Colonic mucosa (tissue), 4 donors: ENCODE data around the gene C1orf198. TPM values are rescaled to one million over a fixed set of nuclear protein-coding genes. Genes with fewer than 3 reads are reported as not detected.

Experiments used
- DNase-seq: peaks from one replicate; pipeline ENCODE4 v3.0.0-alpha.2; 2020
- H3K27ac ChIP-seq: fragments of 200-600 bp; one replicate; pipeline ENCODE4 v1.8.0; 2021
- H3K27me3 ChIP-seq: fragments of 200-600 bp; one replicate; pipeline ENCODE4 v1.8.0; 2021
- H3K36me3 ChIP-seq: fragments of 200-600 bp; one replicate; pipeline ENCODE4 v1.8.0; 2021
- H3K4me1 ChIP-seq: fragments of 200-600 bp; one replicate; pipeline ENCODE4 v1.8.0; 2021; ENCODE audit warnings: mild to moderate bottlenecking
- H3K4me3 ChIP-seq: fragments of 200-600 bp; one replicate; pipeline ENCODE4 v1.8.0; 2021
- H3K9ac ChIP-seq, 2 donors: one replicate each; pipeline ENCODE4 v1.7.0; 2013; ENCODE audit warnings: control low read depth in 2 of 2, low read depth in 2 of 2, low read length in 2 of 2
- H3K9me3 ChIP-seq: fragments of 200-600 bp; one replicate; pipeline ENCODE4 v1.8.0; 2021
- CTCF ChIP-seq: fragments of 200-600 bp; IDR thresholded peaks from one replicate; pipeline ENCODE4 v1.8.0; 2022; ENCODE audit warnings: antibody characterized with exemption, mild to moderate bottlenecking
- intact Hi-C: fragments of 100-400 bp; cut with DNase I; formaldehyde crosslinking; loops from one replicate; pipeline ENCODE4 v1.14.1; 2022
- total RNA-seq, 2 donors: library from RNA; stranded (reverse); fragmentation: NEBNext Ultra II Directional in 1 of 2; extraction: Animal tissue kit (Norgen Biotek cat#: 25700) in 1 of 2; gene quantifications; one replicate each; pipeline ENCODE4 v1.2.1, GENCODE V29; 2021
- donor health status: healthy.
- donor health status: DM: no; HTN: no; CAD: no.
- donor health status: DM: no; HTN: no; CAD: no.

The C1orf198 gene
- total RNA-seq, 2 donors from 2014 or later: 19.1 to 24.6 TPM

GRCh38 chr1:230913496-230913895, 45.2 kb upstream of the C1orf198 start:
- no peak overlapping the region for H3K27ac ChIP-seq
- intact Hi-C loops: no loop called here
- H3K4me1 ChIP-seq: no peaks in the 10 kb centered on the region
- H3K9me3 ChIP-seq: no peaks in the 10 kb centered on the region
- H3K4me3 ChIP-seq: no peak overlapping the region
- H3K36me3 ChIP-seq: peaks cover 16% of the 10 kb centered on the region
- H3K9ac ChIP-seq: no peak overlapping the region
- TF ChIP-seq CTCF: no peak
- H3K27me3 ChIP-seq: no peaks in the 10 kb centered on the region
- no peak for DNase-seq

GRCh38 chr1:230910755-230911117, 42.4 kb upstream of the C1orf198 start:
- no peaks in the 10 kb centered on the region for H3K27me3 ChIP-seq
- intact Hi-C loops: no loop called here
- peaks cover 20% of the 10 kb centered on the region for H3K36me3 ChIP-seq
- no peak overlapping the region for H3K27ac ChIP-seq
- H3K9ac ChIP-seq: no peak overlapping the region
- DNase-seq: no peak
- H3K4me3 ChIP-seq: no peak overlapping the region
- no peaks in the 10 kb centered on the region for H3K4me1 ChIP-seq
- TF ChIP-seq CTCF: no peak
- H3K9me3 ChIP-seq: no peaks in the 10 kb centered on the region

DNA sequence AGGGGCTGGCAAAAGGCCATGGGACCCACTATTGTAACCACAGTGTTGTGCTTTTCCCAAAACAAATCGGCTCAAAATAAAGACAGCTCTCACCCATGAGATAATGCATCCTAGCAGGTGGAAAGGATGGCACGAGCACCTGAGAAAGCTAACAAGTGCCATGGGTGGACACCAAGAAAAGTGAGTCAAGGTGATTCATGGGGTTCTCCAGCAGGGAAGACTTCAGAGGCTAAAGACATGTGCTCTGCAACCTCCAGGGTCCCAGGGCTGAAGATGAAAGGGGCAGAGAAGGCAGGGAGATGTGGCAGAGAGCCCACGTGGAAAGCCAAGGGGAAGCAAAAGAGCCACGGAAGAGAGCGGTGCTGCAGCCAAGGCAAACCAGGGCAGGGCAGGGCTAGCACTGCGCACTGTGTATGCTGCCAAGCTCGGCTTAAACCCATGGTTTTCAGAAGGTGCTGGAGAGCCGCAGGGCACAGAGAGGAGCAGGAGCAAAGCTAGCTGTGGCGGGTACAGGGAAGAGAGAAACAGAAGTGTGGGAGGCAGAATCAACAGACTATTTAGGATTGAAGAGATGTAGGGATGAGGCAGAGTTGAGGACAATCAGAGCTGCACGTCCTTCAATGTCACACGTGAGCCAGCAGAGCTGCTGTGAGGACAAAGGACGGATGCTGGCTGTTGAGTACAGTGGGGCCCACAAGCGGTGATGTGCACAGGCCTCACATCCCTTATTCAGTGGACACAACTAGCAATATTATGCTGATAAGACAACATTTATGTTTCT, 41.8 kb upstream of the C1orf198 start:
- H3K4me3 ChIP-seq: no peak overlapping the region
- H3K9me3 ChIP-seq: no peaks in the 10 kb centered on the region
- intact Hi-C loops: no loop called here
- no peaks in the 10 kb centered on the region for H3K4me1 ChIP-seq
- no peak for TF ChIP-seq CTCF
- H3K27me3 ChIP-seq: no peaks in the 10 kb centered on the region
- peaks cover 20% of the 10 kb centered on the region for H3K36me3 ChIP-seq
- H3K27ac ChIP-seq: no peak overlapping the region
- H3K9ac ChIP-seq: no peak overlapping the region
- no peak for DNase-seq

DNA sequence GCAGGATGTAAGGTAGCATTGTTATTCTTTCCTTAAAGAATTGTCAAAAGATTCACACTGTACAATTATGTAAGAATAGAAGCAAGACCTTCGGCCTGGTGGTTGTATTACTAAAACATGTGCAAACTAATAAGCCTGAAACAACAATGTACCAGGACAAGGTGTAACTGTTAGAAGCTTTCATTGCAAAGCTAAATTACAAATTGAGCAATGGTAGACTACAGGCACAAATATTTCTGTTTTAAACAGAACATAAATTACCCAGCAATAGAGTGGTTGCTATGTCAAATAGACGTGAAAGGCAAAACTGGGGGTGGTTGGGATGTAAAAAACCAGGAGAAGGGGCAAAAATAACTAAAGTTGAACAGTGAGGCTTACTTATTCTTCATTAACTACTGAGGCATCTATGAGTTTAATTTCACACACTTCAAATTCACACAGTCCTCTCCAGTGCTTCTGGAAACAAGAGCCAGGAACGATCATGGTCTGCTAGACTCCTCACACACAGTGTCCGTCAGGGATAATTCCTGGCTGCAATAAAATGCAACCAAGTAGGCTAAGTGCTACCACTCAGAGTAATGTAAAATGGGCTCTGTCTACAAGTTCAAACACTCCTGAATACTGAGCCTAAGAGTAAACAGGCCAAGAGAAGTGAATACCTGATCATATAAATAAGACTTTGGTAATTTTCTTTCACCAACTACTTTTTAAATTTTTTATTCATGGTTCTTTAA, 39.3 kb upstream of the C1orf198 start:
- H3K36me3 ChIP-seq: peaks cover 20% of the 10 kb centered on the region
- no peak overlapping the region for H3K4me3 ChIP-seq
- intact Hi-C loops: no loop called here
- no peak overlapping the region for H3K9ac ChIP-seq
- no peak for TF ChIP-seq CTCF
- no peak for DNase-seq
- no peak overlapping the region for H3K27ac ChIP-seq
- H3K9me3 ChIP-seq: no peaks in the 10 kb centered on the region
- H3K27me3 ChIP-seq: no peaks in the 10 kb centered on the region
- no peaks in the 10 kb centered on the region for H3K4me1 ChIP-seq

DNA sequence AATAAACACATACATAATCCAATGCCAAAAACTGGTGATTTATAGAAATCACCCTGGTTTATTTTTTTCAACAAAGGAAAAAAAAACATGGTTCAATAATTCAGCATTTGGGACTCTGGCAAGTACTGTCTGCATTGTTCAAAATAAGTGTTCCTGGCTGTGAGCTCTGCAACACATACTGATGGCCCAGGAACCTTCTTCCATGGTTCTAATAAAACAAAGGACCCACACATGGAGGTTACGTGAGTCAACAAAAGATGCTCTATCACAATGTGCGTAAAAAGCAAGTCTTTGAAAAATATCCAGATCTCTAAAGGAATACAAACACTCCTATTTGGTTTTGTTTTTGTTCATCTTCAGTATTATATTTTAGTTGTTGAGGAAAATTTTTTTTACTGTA, 37.9 kb upstream of the C1orf198 start:
- DNase-seq: no peak
- intact Hi-C loops: no loop called here
- no peaks in the 10 kb centered on the region for H3K9me3 ChIP-seq
- no peaks in the 10 kb centered on the region for H3K27me3 ChIP-seq
- TF ChIP-seq CTCF: no peak
- no peak overlapping the region for H3K27ac ChIP-seq
- no peak overlapping the region for H3K9ac ChIP-seq
- H3K4me3 ChIP-seq: no peak overlapping the region
- H3K36me3 ChIP-seq: peaks cover 11% of the 10 kb centered on the region
- no peaks in the 10 kb centered on the region for H3K4me1 ChIP-seq
